PC-3 (cell line): ENCODE results near the gene UBE2D4. TPM values are rescaled to one million over a fixed set of nuclear protein-coding genes. Genes with fewer than 3 reads are reported as not detected.

Experiments used
- ATAC-seq: fragments of 200-7000 bp; cut with Tn5 transposase; 2 replicates; pipeline ENCODE4 v1.9.1; 2020; ENCODE audit warnings: mild to moderate bottlenecking, moderate library complexity
- BruUV-seq: library from RNA; stranded (reverse); fragments of 400-500 nt; replicated peaks from 2 replicates; lab custom pipeline; 2021; lab: Mats Ljungman, UMichigan
- CTCF ChIA-PET: fragments of 300-600 bp; sonication (Branson Sonifier 250); formaldehyde crosslinking; loops from one replicate; lab custom pipeline; 2022; ENCODE audit warnings: antibody characterized with exemption; lab: Charles Lee
- POLR2A ChIA-PET: fragments of 300-600 bp; sonication (Branson Sonifier 250); formaldehyde crosslinking; loops from one replicate; lab custom pipeline; 2022; ENCODE audit warnings: antibody characterized with exemption; ENCODE audit not compliant: unreplicated experiment; lab: Charles Lee
- DNase-seq: peaks from one replicate; pipeline ENCODE4 v3.0.0-alpha.2; 2015
- H2AFZ ChIP-seq: fragments of 300-600 bp; sonication (generic); 2 replicates; pipeline ENCODE4 v1.6.0; 2016; ENCODE audit warnings: antibody characterized with exemption, low read length
- H3F3A ChIP-seq: fragments of 300-600 bp; sonication (generic); one replicate; pipeline ENCODE4 v1.6.0; 2017; ENCODE audit warnings: antibody characterized with exemption, low read length, control low read depth, mild to moderate bottlenecking; ENCODE audit not compliant: unreplicated experiment
- H3K27ac ChIP-seq: fragments of 300-600 bp; sonication (generic); 2 replicates; pipeline ENCODE4 v1.5.1; 2016; ENCODE audit warnings: mild to moderate bottlenecking, low read length
- H3K27me3 ChIP-seq: fragments of 300-600 bp; sonication (generic); 2 replicates; pipeline ENCODE4 v1.6.1; 2016; ENCODE audit warnings: low read length, mixed read lengths
- H3K36me3 ChIP-seq: fragments of 300-600 bp; sonication (generic); 2 replicates; pipeline ENCODE4 v1.6.1; 2016; ENCODE audit warnings: low read depth, mixed run types, low read length, mixed read lengths
- H3K4me1 ChIP-seq: fragments of 300-600 bp; sonication (generic); 2 replicates; pipeline ENCODE4 v1.5.1; 2016; ENCODE audit warnings: low read length; ENCODE audit not compliant: insufficient read depth
- H3K4me2 ChIP-seq: fragments of 300-600 bp; sonication (generic); 2 replicates; pipeline ENCODE4 v1.6.0; 2016; ENCODE audit warnings: low read length
- H3K4me3 ChIP-seq: fragments of 300-600 bp; sonication (generic); 2 replicates; pipeline ENCODE4 v1.5.1; 2016; ENCODE audit warnings: mild to moderate bottlenecking, low read length, mixed read lengths
- H3K79me2 ChIP-seq: fragments of 300-600 bp; sonication (generic); 2 replicates; pipeline ENCODE4 v1.6.1; 2017; ENCODE audit warnings: low read length, mixed read lengths
- H3K9ac ChIP-seq: fragments of 300-600 bp; sonication (generic); 2 replicates; pipeline ENCODE4 v1.6.0; 2016; ENCODE audit warnings: mild to moderate bottlenecking, low read length
- H3K9me2 ChIP-seq: fragments of 300-600 bp; sonication (generic); replicated peaks from 2 replicates; pipeline ENCODE4 v1.6.1; 2016; ENCODE audit warnings: mixed run types, low read length, mixed read lengths
- H3K9me3 ChIP-seq: fragments of 300-600 bp; sonication (generic); 2 replicates; pipeline ENCODE4 v1.6.1; 2016; ENCODE audit warnings: low read length, mixed read lengths
- H4K20me1 ChIP-seq: fragments of 300-600 bp; sonication (generic); 2 replicates; pipeline ENCODE4 v1.6.1; 2016; ENCODE audit warnings: low read length, mixed read lengths
- EZH2 ChIP-seq: fragments of 300-600 bp; sonication (generic); IDR thresholded peaks from one replicate; pipeline ENCODE4 v1.6.1; 2017; ENCODE audit warnings: antibody characterized with exemption, mild to moderate bottlenecking, low read length; ENCODE audit not compliant: unreplicated experiment
- EZH2phosphoT487 ChIP-seq: fragments of 300-600 bp; sonication (generic); IDR thresholded peaks from 2 replicates; pipeline ENCODE4 v1.6.1; 2018; ENCODE audit warnings: mild to moderate bottlenecking, antibody characterized with exemption, low read length, borderline replicate concordance
- intact Hi-C: fragments of 100-400 bp; cut with micrococcal nuclease; formaldehyde crosslinking; loops from 2 replicates; pipeline ENCODE4 v1.9.0; 2023
- total RNA-seq: library from RNA; depleted of rRNA; stranded (reverse); fragments of >200 nt; gene quantifications from 2 replicates; pipeline ENCODE4 v1.2.3, GENCODE V29; 2014
- TF ChIP-seq, protein P1 (sequence below): fragments of 300-600 bp; sonication (generic); conservative IDR thresholded peaks from 2 replicates; pipeline ENCODE4 v1.5.1; 2017; ENCODE audit warnings: antibody characterized with exemption, low read depth, mild to moderate bottlenecking, low read length

Gene UBE2D4
- total RNA-seq, 1 experiment from 2014 or later, result 11.8 TPM

DNA sequence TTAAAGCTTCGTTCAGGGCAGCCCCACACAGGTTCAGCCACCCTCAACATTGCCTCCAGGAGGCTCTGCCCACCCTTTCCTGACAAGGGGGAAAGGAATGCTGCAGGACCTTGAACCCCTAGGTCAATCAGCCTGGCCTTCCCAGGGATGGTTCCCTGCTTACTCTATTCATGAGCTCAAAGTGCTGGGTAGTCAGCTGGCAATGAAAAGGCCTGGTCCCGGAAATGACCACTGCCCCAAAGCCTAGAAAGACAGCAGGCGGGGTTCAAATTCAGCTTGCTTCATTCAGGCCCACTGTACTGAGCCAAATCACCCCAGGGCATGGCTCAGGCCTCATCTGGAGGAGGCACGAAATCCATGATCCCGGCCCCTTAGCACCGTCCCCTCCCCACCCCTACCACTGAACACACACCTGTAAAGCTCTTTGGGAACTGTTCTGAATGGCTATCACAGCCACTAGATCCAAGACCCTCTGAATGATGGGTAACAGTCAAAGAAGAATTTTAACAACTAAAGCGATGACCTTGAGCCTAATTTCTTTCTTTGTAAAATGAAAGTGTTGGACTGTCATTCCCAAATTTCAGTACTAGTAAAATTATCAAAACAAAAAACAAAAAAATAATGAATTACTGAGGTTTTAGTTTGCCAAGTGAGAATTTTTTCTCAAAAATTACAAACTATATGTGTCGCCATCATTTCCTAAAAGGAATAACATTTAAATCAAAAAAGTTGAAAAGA, 20.9 kb upstream of the UBE2D4 start:
- Histone ChIP-seq H3K9me3 (no peaks in the 10 kb centered on the region), H3K4me2 (peak overlapping the region; percentile 91), H3K4me3 (peak overlapping the region; percentile 76), H3K9ac (peak overlapping the region; percentile 87), H2AFZ (peak overlapping the region; percentile 69; the same call in 1 of the 2 replicates), H3F3A (no peaks in the 10 kb centered on the region), H3K4me1 (peaks cover 26% of the 10 kb centered on the region), H4K20me1 (peaks cover 12% of the 10 kb centered on the region; the same call in 1 of the 2 replicates), H3K27ac (peak overlapping the region; percentile 50), H3K79me2 (peaks cover 57% of the 10 kb centered on the region), H3K36me3 (no peaks in the 10 kb centered on the region), H3K9me2 (no peaks in the 10 kb centered on the region), H3K27me3 (no peaks in the 10 kb centered on the region)
- TSS peak; percentile 66 for BruUV-seq
- ATAC-seq (peak; percentile 45), DNase-seq (peak; percentile 63)
- intact Hi-C loops, result loop anchor here (2.0 kb wide), 1 partner anchor 33 kb away; no protein-coding TSS in a partner anchor
- TF ChIP-seq EZH2 (no peak), EZH2phosphoT487 (no peak)
- TF ChIP-seq, protein P1, sequence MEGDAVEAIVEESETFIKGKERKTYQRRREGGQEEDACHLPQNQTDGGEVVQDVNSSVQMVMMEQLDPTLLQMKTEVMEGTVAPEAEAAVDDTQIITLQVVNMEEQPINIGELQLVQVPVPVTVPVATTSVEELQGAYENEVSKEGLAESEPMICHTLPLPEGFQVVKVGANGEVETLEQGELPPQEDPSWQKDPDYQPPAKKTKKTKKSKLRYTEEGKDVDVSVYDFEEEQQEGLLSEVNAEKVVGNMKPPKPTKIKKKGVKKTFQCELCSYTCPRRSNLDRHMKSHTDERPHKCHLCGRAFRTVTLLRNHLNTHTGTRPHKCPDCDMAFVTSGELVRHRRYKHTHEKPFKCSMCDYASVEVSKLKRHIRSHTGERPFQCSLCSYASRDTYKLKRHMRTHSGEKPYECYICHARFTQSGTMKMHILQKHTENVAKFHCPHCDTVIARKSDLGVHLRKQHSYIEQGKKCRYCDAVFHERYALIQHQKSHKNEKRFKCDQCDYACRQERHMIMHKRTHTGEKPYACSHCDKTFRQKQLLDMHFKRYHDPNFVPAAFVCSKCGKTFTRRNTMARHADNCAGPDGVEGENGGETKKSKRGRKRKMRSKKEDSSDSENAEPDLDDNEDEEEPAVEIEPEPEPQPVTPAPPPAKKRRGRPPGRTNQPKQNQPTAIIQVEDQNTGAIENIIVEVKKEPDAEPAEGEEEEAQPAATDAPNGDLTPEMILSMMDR, result no peak
- ChIA-PET POLR2A (interaction anchor here (0.5 to 0.6 kb wide), 2 partner anchors 33 to 412 kb away, joined by 3 to 5 read pairs; no protein-coding TSS in a partner anchor), CTCF (interaction anchor here (0.6 to 1.1 kb wide), 3 partner anchors 36 to 225 kb away, joined by 3 read pairs; partner anchors contain the start of gene MRPS24)

DNA sequence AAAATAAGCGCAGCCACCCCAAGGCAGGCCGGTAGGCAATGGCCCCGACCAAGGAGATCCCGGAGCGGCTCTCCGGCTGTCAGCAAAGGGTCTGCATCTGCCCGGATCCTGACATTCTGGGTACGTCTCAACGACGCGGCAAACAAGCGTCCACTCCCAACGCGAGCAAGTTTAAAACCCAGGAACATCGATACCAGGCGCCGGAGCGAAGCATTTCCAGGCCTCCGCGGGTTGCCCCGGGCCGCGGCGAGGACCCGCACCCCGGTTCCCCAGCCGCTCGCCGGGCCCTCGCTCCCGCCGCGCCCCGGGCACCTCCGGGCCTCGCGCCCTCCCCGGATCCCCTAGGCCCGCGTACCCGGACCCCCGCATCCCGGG, 20.3 kb upstream of the UBE2D4 start:
- Histone ChIP-seq H3K4me3 (peak overlapping the region; percentile 76), H4K20me1 (peaks cover 12% of the 10 kb centered on the region; the same call in 1 of the 2 replicates), H3K9me2 (no peaks in the 10 kb centered on the region), H3K36me3 (no peaks in the 10 kb centered on the region), H3K4me1 (peaks cover 26% of the 10 kb centered on the region), H3K27me3 (no peaks in the 10 kb centered on the region), H3K9me3 (no peaks in the 10 kb centered on the region), H3K9ac (peak overlapping the region; percentile 87), H3K27ac (peak overlapping the region; percentile 50), H2AFZ (peak overlapping the region; percentile 69; the same call in 1 of the 2 replicates), H3K4me2 (peak overlapping the region; percentile 91), H3F3A (no peaks in the 10 kb centered on the region), H3K79me2 (peaks cover 51% of the 10 kb centered on the region)
- ChIA-PET CTCF (interaction anchor here (1.1 kb wide), 1 partner anchor 37 kb away, joined by 3 read pairs; the partner anchor contains the start of gene MRPS24), POLR2A (no interaction called here)
- ATAC-seq, result peak; percentile 42
- intact Hi-C loops, result loop anchor here (2.0 kb wide), 1 partner anchor 33 kb away; no protein-coding TSS in a partner anchor
- no TSS peak for BruUV-seq
- TF ChIP-seq EZH2phosphoT487 (no peak), EZH2 (no peak)
- TF ChIP-seq, protein P1, result no peak
- peak; percentile 14 for DNase-seq
